Esophagus (tissue), 2 donors: ENCODE results near the gene ADAMTSL3. TPM values are rescaled to one million over a fixed set of nuclear protein-coding genes. Genes with fewer than 3 reads are reported as not detected.

Experiments used
- H3K27ac ChIP-seq, 2 donors: one replicate each; pipeline ENCODE4 v1.5.1; 2013; ENCODE audit warnings: low read depth in 2 of 2, mild to moderate bottlenecking in 2 of 2, inconsistent platforms in 1 of 2, low read length in 1 of 2, moderate library complexity in 1 of 2
- H3K27me3 ChIP-seq, 2 donors: one replicate each; pipeline ENCODE4 v1.6.1; 2013; ENCODE audit warnings: low read length in 2 of 2, control low read depth in 1 of 2, mild to moderate bottlenecking in 1 of 2; ENCODE audit not compliant: insufficient read depth in 2 of 2, control insufficient read depth in 1 of 2
- H3K36me3 ChIP-seq, 2 donors: one replicate each; pipeline ENCODE4 v1.6.1; 2013; ENCODE audit warnings: low read length in 1 of 2; ENCODE audit not compliant: control insufficient read depth in 2 of 2, insufficient read depth in 2 of 2
- H3K4me1 ChIP-seq, 2 donors: one replicate each; pipeline ENCODE4 v1.6.1; 2013; ENCODE audit warnings: low read length in 1 of 2; ENCODE audit not compliant: control insufficient read depth in 2 of 2, insufficient read depth in 2 of 2
- H3K4me3 ChIP-seq, 2 donors: one replicate each; pipeline ENCODE4 v1.5.1; 2013; ENCODE audit warnings: low read length in 2 of 2, mild to moderate bottlenecking in 2 of 2, low read depth in 1 of 2, moderate library complexity in 1 of 2
- H3K9me3 ChIP-seq, 2 donors: one replicate each; pipeline ENCODE4 v1.6.1; 2013; ENCODE audit warnings: mild to moderate bottlenecking in 2 of 2, low read depth in 1 of 2, low read length in 1 of 2, moderate library complexity in 1 of 2; ENCODE audit not compliant: control insufficient read depth in 2 of 2, insufficient read depth in 1 of 2
- WGBS, 2 donors: extraction: QIAGEN DNeasy Blood & Tissue Kit; methylation state at CpG; one replicate each; pipeline ENCODE4 v1.1.7; 2013; 5-methylcytosine and 5-hydroxymethylcytosine counted together
- polyA plus RNA-seq, 2 donors: library from polyadenylated mRNA; stranded (reverse); fragments of 200-250 nt; gene quantifications; one replicate each; pipeline ENCODE4 v1.2.3, GENCODE V29; 2013
- donor health status: healthy with polysubstance abuse.
- donor health status: Bipolar disorder and iron deficiency.

Gene ADAMTSL3
- polyA plus RNA-seq, 2 donors = 0.18 TPM

GRCh38 chr15:83893308-83893707 lies 239.4 kb downstream of the ADAMTSL3 start:
- 88% methylated on average over 3 of the region's 3 CpGs for WGBS, 2 donors
- Histone ChIP-seq H3K27me3 (no peaks in the 10 kb centered on the region), H3K4me1 (no peaks in the 10 kb centered on the region), H3K9me3 (no peaks in the 10 kb centered on the region), H3K36me3 (no peaks in the 10 kb centered on the region), H3K27ac (no peak overlapping the region), H3K4me3 (no peak overlapping the region)

- Histone ChIP-seq H3K4me1 (no peaks in the 10 kb centered on the region), H3K36me3 (no peaks in the 10 kb centered on the region), H3K4me3 (no peak overlapping the region), H3K9me3 (no peaks in the 10 kb centered on the region), H3K27ac (no peak overlapping the region), H3K27me3 (no peaks in the 10 kb centered on the region)
- 87 to 89% methylated on average over 2 of the region's 2 CpGs for WGBS, 2 donors
Measured at GRCh38 chr15:83897037-83897436, 243.1 kb downstream of the ADAMTSL3 start.

- no peaks in the 10 kb centered on the region for H3K36me3 ChIP-seq
- H3K9me3 ChIP-seq = no peaks in the 10 kb centered on the region
- H3K4me3 ChIP-seq = no peak overlapping the region
- no peaks in the 10 kb centered on the region for H3K27me3 ChIP-seq
- H3K4me1 ChIP-seq = no peaks in the 10 kb centered on the region
- WGBS, 2 donors = 92 to 95% methylated on average over 2 of the region's 2 CpGs
- H3K27ac ChIP-seq = no peak overlapping the region
Measured at GRCh38 chr15:83898361-83898760, 244.4 kb downstream of the ADAMTSL3 start.

GRCh38 chr15:83899670-83900069 lies 245.7 kb downstream of the ADAMTSL3 start:
- Histone ChIP-seq H3K27me3 (no peaks in the 10 kb centered on the region), H3K36me3 (no peaks in the 10 kb centered on the region), H3K4me3 (no peak overlapping the region), H3K9me3 (no peaks in the 10 kb centered on the region), H3K27ac (no peak overlapping the region), H3K4me1 (no peaks in the 10 kb centered on the region)
- 76 to 78% methylated on average over 2 of the region's 2 CpGs for WGBS, 2 donors

- H3K4me1 ChIP-seq = no peaks in the 10 kb centered on the region
- H3K4me3 ChIP-seq = no peak overlapping the region
- 47 to 50% methylated on average over 11 of the region's 11 CpGs for WGBS, 2 donors
Measured at GRCh38 chr15:83904107-83905040, 250.5 kb downstream of the ADAMTSL3 start.

GRCh38 chr15:83905556-83906273 lies 251.8 kb downstream of the ADAMTSL3 start:
- Histone ChIP-seq H3K27ac (no peak overlapping the region), H3K36me3 (no peaks in the 10 kb centered on the region), H3K27me3 (no peaks in the 10 kb centered on the region), H3K4me3 (no peak overlapping the region), H3K4me1 (no peaks in the 10 kb centered on the region), H3K9me3 (no peaks in the 10 kb centered on the region)
- 70 to 76% methylated on average over 5 of the region's 5 CpGs for WGBS, 2 donors

More at GRCh38 chr15:83904107-83905040, 250.5 kb downstream of the ADAMTSL3 start:
- Histone ChIP-seq H3K27ac (no peak overlapping the region), H3K9me3 (no peaks in the 10 kb centered on the region), H3K36me3 (no peaks in the 10 kb centered on the region), H3K27me3 (no peaks in the 10 kb centered on the region)

- Histone ChIP-seq H3K9me3 (no peaks in the 10 kb centered on the region), H3K4me1 (no peaks in the 10 kb centered on the region), H3K27ac (no peak overlapping the region), H3K36me3 (no peaks in the 10 kb centered on the region), H3K4me3 (no peak overlapping the region), H3K27me3 (no peaks in the 10 kb centered on the region)
- 72 to 74% methylated on average over 3 of the region's 3 CpGs for WGBS, 2 donors
Measured at GRCh38 chr15:83911345-83911744, 257.4 kb downstream of the ADAMTSL3 start.

GRCh38 chr15:83912343-83912742 lies 258.4 kb downstream of the ADAMTSL3 start:
- no peaks in the 10 kb centered on the region for H3K4me1 ChIP-seq
- no peaks in the 10 kb centered on the region for H3K27me3 ChIP-seq
- H3K27ac ChIP-seq = no peak overlapping the region
- H3K4me3 ChIP-seq = no peak overlapping the region
- no peaks in the 10 kb centered on the region for H3K36me3 ChIP-seq
- 64 to 66% methylated on average over 2 of the region's 2 CpGs for WGBS, 2 donors
- H3K9me3 ChIP-seq = no peaks in the 10 kb centered on the region

GRCh38 chr15:83913034-83913632 lies 259.2 kb downstream of the ADAMTSL3 start:
- Histone ChIP-seq H3K4me3 (no peak overlapping the region), H3K9me3 (no peaks in the 10 kb centered on the region), H3K27ac (no peak overlapping the region), H3K27me3 (no peaks in the 10 kb centered on the region), H3K36me3 (no peaks in the 10 kb centered on the region), H3K4me1 (no peaks in the 10 kb centered on the region)
- WGBS, 2 donors = 90 to 92% methylated on average over 14 of the region's 14 CpGs
